SW 1271 (cell line): ENCODE data around the gene EVA1B.

Source experiments
- DNase-seq, 2 experiments: peaks; one replicate each; lab custom pipeline; 2025; lab: John Stamatoyannopoulos, UW

The EVA1B gene

DNA sequence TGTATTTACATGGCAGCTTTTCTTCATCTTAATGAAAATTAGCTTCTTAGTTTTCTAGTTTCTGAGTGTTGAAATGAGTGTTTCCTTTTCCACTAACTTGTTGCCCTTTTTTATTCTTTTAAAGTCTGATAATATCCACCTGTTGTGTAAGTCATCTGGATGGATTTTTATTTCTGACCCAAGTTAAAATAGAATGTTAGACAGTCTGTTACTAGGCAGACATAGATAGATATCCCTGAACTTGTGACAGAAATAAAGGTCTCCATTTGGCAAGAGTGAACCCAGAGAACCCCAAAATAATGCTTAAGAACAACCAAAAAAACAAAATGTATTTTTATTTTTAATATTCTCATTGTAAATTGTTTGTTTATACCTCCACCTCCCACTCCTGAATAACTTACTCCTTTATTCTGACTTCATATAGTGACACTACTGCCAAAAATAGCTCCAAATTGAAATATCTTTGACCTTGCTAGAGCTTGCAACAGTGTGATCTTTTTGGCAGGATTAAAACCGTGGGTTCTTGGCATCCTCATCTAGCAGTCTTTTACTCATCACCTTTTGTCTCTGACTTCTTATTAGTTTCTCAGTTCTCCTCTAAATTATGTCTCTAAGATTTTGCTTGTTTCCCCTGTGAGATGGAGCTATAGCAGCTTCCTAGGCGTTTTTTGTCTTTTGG lies 44.2 kb downstream of the EVA1B start:
- no peak for DNase-seq

DNA sequence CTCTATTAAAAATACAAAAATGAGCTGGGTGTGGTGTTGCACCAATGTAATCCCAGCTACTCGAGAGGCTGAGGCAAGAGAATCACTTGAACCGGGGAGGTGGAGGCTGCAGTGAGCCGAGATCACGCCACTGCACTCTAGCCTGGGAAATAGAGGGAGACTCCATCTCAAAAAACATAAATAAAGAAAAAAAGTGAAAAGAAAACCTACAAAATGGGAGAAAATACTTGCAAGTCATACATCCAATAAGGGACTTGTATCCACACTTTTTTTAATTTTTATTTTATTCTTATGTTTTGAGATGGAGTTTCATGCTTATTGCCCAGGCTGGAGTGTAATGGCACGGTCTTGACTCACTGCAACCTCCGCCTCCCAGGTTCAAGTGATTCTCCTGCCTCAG lies 46.8 kb downstream of the EVA1B start:
- no peak for DNase-seq

DNA sequence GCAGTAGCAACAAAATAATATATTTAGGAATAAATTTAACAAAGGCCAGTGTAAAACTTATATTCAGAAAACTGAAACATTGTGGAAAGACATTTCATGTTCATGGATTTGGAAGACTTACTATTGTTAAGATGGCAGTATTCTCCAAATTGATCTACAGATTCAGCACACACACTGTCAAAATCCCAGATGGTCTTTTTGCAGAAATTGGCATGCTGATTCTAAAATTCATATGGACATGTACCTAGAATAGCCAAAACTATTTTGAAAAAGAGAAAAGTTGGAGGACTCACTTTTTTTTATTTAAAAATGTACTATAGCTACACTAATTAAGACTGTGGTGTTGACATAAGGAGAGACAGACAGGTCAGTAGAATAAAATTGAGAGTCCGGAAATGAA lies 49.2 kb downstream of the EVA1B start:
- DNase-seq, result no peak

DNA sequence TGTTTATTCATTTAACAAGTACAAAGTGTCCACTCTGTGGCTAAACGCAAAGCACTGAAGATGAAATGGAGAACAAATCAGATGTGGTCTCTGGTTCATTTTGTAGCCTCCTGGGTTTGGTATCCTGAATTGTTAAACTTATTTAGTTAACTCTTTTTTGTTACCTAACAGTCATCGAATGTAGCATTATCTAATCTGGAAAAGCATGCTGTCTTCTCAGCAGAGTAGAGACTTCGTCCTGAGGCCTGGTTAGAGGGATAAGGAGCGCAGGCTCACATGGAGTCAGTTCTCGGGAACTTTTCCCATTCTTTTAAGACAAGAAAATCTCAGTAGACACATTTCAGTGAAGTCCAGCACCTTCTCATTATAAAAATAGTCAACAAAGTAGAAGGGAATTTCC lies 50.4 kb downstream of the EVA1B start:
- DNase-seq, result no peak
